H9 (cell line): Measurements from ENCODE around the gene MCF2L2. TPM values are rescaled to one million over a fixed set of nuclear protein-coding genes. Genes with fewer than 3 reads are reported as not detected.

Source experiments
- DNase-seq: peaks from one replicate; pipeline ENCODE4 v3.0.0-alpha.2; 2017
- H2AFZ ChIP-seq: one replicate; pipeline ENCODE4 v1.6.1; 2013; ENCODE audit warnings: mild to moderate bottlenecking, low read length, control low read depth, moderate library complexity
- H2AK5ac ChIP-seq: 2 replicates; pipeline ENCODE4 v1.6.1; 2013; ENCODE audit warnings: low read length, control low read depth, mixed read lengths; ENCODE audit not compliant: insufficient read length
- H2BK120ac ChIP-seq: one replicate; pipeline ENCODE4 v1.6.1; 2013; ENCODE audit warnings: low read depth, mild to moderate bottlenecking, low read length, control low read depth, inconsistent platforms; ENCODE audit not compliant: poor library complexity, severe bottlenecking
- H2BK12ac ChIP-seq: 2 replicates; pipeline ENCODE4 v1.6.1; 2013; ENCODE audit warnings: low read length, control low read depth, mixed read lengths, low read depth; ENCODE audit not compliant: insufficient read length
- H2BK15ac ChIP-seq: 2 replicates; pipeline ENCODE4 v1.6.1; 2013; ENCODE audit warnings: low read depth, low read length, control low read depth
- H2BK20ac ChIP-seq: one replicate; pipeline ENCODE4 v1.6.1; 2013; ENCODE audit warnings: low read depth, mild to moderate bottlenecking, low read length, control low read depth, inconsistent platforms; ENCODE audit not compliant: poor library complexity, severe bottlenecking
- H2BK5ac ChIP-seq: 2 replicates; pipeline ENCODE4 v1.6.1; 2013; ENCODE audit warnings: low read length, control low read depth, mixed read lengths; ENCODE audit not compliant: insufficient read length
- H3K14ac ChIP-seq: 2 replicates; pipeline ENCODE4 v1.6.1; 2013; ENCODE audit warnings: low read length, control low read depth; ENCODE audit not compliant: insufficient read depth
- H3K18ac ChIP-seq: 2 replicates; pipeline ENCODE4 v1.6.1; 2013; ENCODE audit warnings: low read depth, mild to moderate bottlenecking, mixed read lengths, low read length, control low read depth; ENCODE audit not compliant: insufficient read length
- H3K23ac ChIP-seq: 2 replicates; pipeline ENCODE4 v1.6.1; 2013; ENCODE audit warnings: low read length, control low read depth, mixed read lengths, low read depth; ENCODE audit not compliant: insufficient read length
- H3K23me2 ChIP-seq: 2 replicates; pipeline ENCODE4 v1.6.1; 2013; ENCODE audit warnings: low read depth, mild to moderate bottlenecking, mixed read lengths, low read length, control low read depth; ENCODE audit not compliant: insufficient read length, poor library complexity, severe bottlenecking
- H3K27ac ChIP-seq: 2 replicates; pipeline ENCODE4 v1.5.1; 2013; ENCODE audit warnings: low read length, control low read depth, mixed read lengths, low read depth; ENCODE audit not compliant: insufficient read length
- H3K27me3 ChIP-seq: 2 replicates; pipeline ENCODE4 v1.6.1; 2013; ENCODE audit warnings: low read length, control low read depth, inconsistent platforms; ENCODE audit not compliant: insufficient read depth
- H3K4ac ChIP-seq: 2 replicates; pipeline ENCODE4 v1.6.1; 2013; ENCODE audit warnings: low read depth, mild to moderate bottlenecking, control low read depth, inconsistent platforms, low read length, moderate library complexity
- H3K4me1 ChIP-seq: 2 replicates; pipeline ENCODE4 v1.6.1; 2013; ENCODE audit warnings: low read length, control low read depth, inconsistent platforms; ENCODE audit not compliant: insufficient read depth
- H3K4me2 ChIP-seq: 2 replicates; pipeline ENCODE4 v1.6.1; 2013; ENCODE audit warnings: low read length, control low read depth, mixed read lengths; ENCODE audit not compliant: insufficient read length, insufficient read depth
- H3K56ac ChIP-seq: 2 replicates; pipeline ENCODE4 v1.6.1; 2013; ENCODE audit warnings: low read depth, mild to moderate bottlenecking, mixed read lengths, low read length, control low read depth; ENCODE audit not compliant: insufficient read length
- H3K79me1 ChIP-seq: 2 replicates; pipeline ENCODE4 v1.6.1; 2013; ENCODE audit warnings: low read depth, mild to moderate bottlenecking, moderate library complexity, low read length, control low read depth, inconsistent platforms; ENCODE audit not compliant: insufficient read depth, poor library complexity, severe bottlenecking
- H3K79me2 ChIP-seq: 2 replicates; pipeline ENCODE4 v1.6.1; 2013; ENCODE audit warnings: low read length, control low read depth, inconsistent platforms; ENCODE audit not compliant: insufficient read depth
- H3K9ac ChIP-seq: 2 replicates; pipeline ENCODE4 v1.6.1; 2013; ENCODE audit warnings: low read length, control low read depth, mixed read lengths; ENCODE audit not compliant: insufficient read length; ENCODE audit errors: extremely low read depth
- H3K9me3 ChIP-seq: one replicate; pipeline ENCODE4 v1.6.1; 2013; ENCODE audit warnings: low read depth, low read length, inconsistent platforms; ENCODE audit not compliant: control insufficient read depth
- H3T11ph ChIP-seq: one replicate; pipeline ENCODE4 v1.6.1; 2013; ENCODE audit warnings: mild to moderate bottlenecking, low read length, control low read depth, inconsistent platforms
- H4K20me1 ChIP-seq: one replicate; pipeline ENCODE4 v1.6.1; 2013; ENCODE audit not compliant: control insufficient read depth, insufficient read length, insufficient read depth
- H4K5ac ChIP-seq: 2 replicates; pipeline ENCODE4 v1.6.1; 2013; ENCODE audit warnings: low read depth, mild to moderate bottlenecking, mixed read lengths, low read length, control low read depth; ENCODE audit not compliant: insufficient read length
- H4K8ac ChIP-seq: replicated peaks from 2 replicates; pipeline ENCODE4 v1.6.1; 2013; ENCODE audit warnings: low read length, control low read depth, mixed read lengths, low read depth; ENCODE audit not compliant: insufficient read length
- H4K91ac ChIP-seq: 2 replicates; pipeline ENCODE4 v1.6.1; 2013; ENCODE audit warnings: low read depth, mild to moderate bottlenecking, moderate library complexity, mixed read lengths, low read length, control low read depth; ENCODE audit not compliant: insufficient read length
- H3K27ac Mint-ChIP-seq, 3 experiments: 2 replicates in 2 of 3; 3 replicates in 1 of 3; pipeline ENCODE4 v1.8.0; 2020 to 2021; ENCODE audit warnings: mixed read lengths in 3 of 3, mild to moderate bottlenecking in 1 of 3, moderate library complexity in 1 of 3
- H3K27me3 Mint-ChIP-seq: 2 replicates; pipeline ENCODE4 v1.8.0; 2021; ENCODE audit warnings: low read depth, mild to moderate bottlenecking, moderate library complexity, mixed read lengths
- H3K36me3 Mint-ChIP-seq, 3 experiments: 2 replicates in 2 of 3; 3 replicates in 1 of 3; pipeline ENCODE4 v1.8.0; 2020 to 2021; ENCODE audit warnings: low read depth in 3 of 3, mixed read lengths in 3 of 3; ENCODE audit not compliant: insufficient read depth in 1 of 3
- H3K4me1 Mint-ChIP-seq, 2 experiments: 2 replicates each; pipeline ENCODE4 v1.8.0; 2020; ENCODE audit warnings: mixed read lengths in 2 of 2
- H3K4me3 Mint-ChIP-seq, 2 experiments: 2 replicates in 1 of 2; 3 replicates in 1 of 2; pipeline ENCODE4 v1.8.0; 2020 to 2021; ENCODE audit warnings: mild to moderate bottlenecking in 2 of 2, mixed read lengths in 2 of 2, moderate library complexity in 1 of 2
- H3K9me3 Mint-ChIP-seq, 2 experiments: 2 replicates in 1 of 2; 3 replicates in 1 of 2; pipeline ENCODE4 v1.8.0; 2020; ENCODE audit warnings: mild to moderate bottlenecking in 2 of 2, mixed read lengths in 2 of 2, moderate library complexity in 1 of 2
- WGBS: extraction: QIAGEN DNeasy Blood & Tissue Kit; methylation state at CpG from one replicate; pipeline ENCODE4 v1.1.7; 2013; ENCODE audit warnings: missing lambda C conversion rate, low lambda C conversion rate, mixed read lengths; ENCODE audit not compliant: insufficient read length; ENCODE audit errors: extremely low coverage; 5-methylcytosine and 5-hydroxymethylcytosine counted together
- total RNA-seq: library from RNA; stranded (reverse); gene quantifications from 2 replicates; pipeline ENCODE4 v1.2.1, GENCODE V29; 2021
- TF ChIP-seq, protein P1 (sequence below): fragments of 200-600 bp; sonication (generic); conservative IDR thresholded peaks from 3 replicates; pipeline ENCODE4 v1.8.0; 2021; ENCODE audit warnings: antibody characterized with exemption, mild to moderate bottlenecking

MCF2L2 gene
- total RNA-seq, 1 experiment from 2014 or later, result 6.4 TPM

- Histone ChIP-seq H3K27me3 (no peaks in the 10 kb centered on the region), H3K9me3 (no peaks in the 10 kb centered on the region), H2AK5ac (no peak overlapping the region), H4K5ac (no peak overlapping the region), H3K4ac (no peak overlapping the region), H3K14ac (no peak overlapping the region), H3K27ac (no peak overlapping the region), H4K20me1 (no peaks in the 10 kb centered on the region), H3K23ac (no peak overlapping the region), H3K79me2 (no peaks in the 10 kb centered on the region), H4K8ac (no peak overlapping the region), H4K91ac (no peak overlapping the region), H3T11ph (no peak overlapping the region), H2BK5ac (no peak overlapping the region), H3K23me2 (no peaks in the 10 kb centered on the region), H2BK15ac (no peak overlapping the region), H3K79me1 (no peaks in the 10 kb centered on the region), H2BK120ac (no peak overlapping the region), H3K56ac (no peak overlapping the region), H3K4me2 (no peak overlapping the region), H3K9ac (no peak overlapping the region), H2BK12ac (no peak overlapping the region), H3K18ac (no peak overlapping the region), H2AFZ (no peak overlapping the region), H2BK20ac (no peak overlapping the region), H3K4me1 (no peaks in the 10 kb centered on the region)
- TF ChIP-seq, protein P1, sequence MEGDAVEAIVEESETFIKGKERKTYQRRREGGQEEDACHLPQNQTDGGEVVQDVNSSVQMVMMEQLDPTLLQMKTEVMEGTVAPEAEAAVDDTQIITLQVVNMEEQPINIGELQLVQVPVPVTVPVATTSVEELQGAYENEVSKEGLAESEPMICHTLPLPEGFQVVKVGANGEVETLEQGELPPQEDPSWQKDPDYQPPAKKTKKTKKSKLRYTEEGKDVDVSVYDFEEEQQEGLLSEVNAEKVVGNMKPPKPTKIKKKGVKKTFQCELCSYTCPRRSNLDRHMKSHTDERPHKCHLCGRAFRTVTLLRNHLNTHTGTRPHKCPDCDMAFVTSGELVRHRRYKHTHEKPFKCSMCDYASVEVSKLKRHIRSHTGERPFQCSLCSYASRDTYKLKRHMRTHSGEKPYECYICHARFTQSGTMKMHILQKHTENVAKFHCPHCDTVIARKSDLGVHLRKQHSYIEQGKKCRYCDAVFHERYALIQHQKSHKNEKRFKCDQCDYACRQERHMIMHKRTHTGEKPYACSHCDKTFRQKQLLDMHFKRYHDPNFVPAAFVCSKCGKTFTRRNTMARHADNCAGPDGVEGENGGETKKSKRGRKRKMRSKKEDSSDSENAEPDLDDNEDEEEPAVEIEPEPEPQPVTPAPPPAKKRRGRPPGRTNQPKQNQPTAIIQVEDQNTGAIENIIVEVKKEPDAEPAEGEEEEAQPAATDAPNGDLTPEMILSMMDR, result no peak
- WGBS, result no CpG with 5 or more reads among the region's 2 CpGs
- H3K4me1 Mint-ChIP-seq, result no peaks in the 10 kb centered on the region
- H3K36me3 Mint-ChIP-seq, result peaks cover 0 to 9% (median 7%) of the 10 kb centered on the region in 3 experiments; a peak in 5 of 7 replicates
- H3K27ac Mint-ChIP-seq, result no peak overlapping the region
- DNase-seq, result no peak
- no peaks in the 10 kb centered on the region for H3K27me3 Mint-ChIP-seq
- H3K9me3 Mint-ChIP-seq, result no peaks in the 10 kb centered on the region
- H3K4me3 Mint-ChIP-seq, result no peak overlapping the region
Measured at GRCh38 chr3:183288117-183288516, 140.3 kb downstream of the MCF2L2 start.
